HEK293 (cell line): ENCODE results near the gene PRPH.
A peak's percentile ranks its signal among the peaks of the same experiment; 100 is the strongest.

ENCODE experiments used
- SCRT1 ChIP-seq: fragments of 450-650 bp; formaldehyde crosslinking; IDR thresholded peaks from 2 replicates; pipeline ENCODE4 v1.5.1; 2016; ENCODE audit warnings: missing biosample characterization, missing genetic modification characterization, borderline replicate concordance
- ZBTB48 ChIP-seq: fragments of 450-650 bp; formaldehyde crosslinking; IDR thresholded peaks from 2 replicates; pipeline ENCODE4 v1.5.1; 2016; ENCODE audit warnings: missing biosample characterization, missing genetic modification characterization
- ZFP3 ChIP-seq: fragments of 450-650 bp; formaldehyde crosslinking; IDR thresholded peaks from 2 replicates; pipeline ENCODE4 v1.5.1; 2016; ENCODE audit warnings: low read depth, missing biosample characterization, missing genetic modification characterization
- ZNF10 ChIP-seq: fragments of 450-650 bp; formaldehyde crosslinking; IDR thresholded peaks from 2 replicates; pipeline ENCODE4 v1.5.1; 2017; ENCODE audit warnings: missing biosample characterization, missing genetic modification characterization
- ZNF121 ChIP-seq: fragments of 450-650 bp; formaldehyde crosslinking; IDR thresholded peaks from 2 replicates; pipeline ENCODE4 v1.5.1; 2016; ENCODE audit warnings: missing biosample characterization, missing genetic modification characterization
- ZNF16 ChIP-seq: fragments of 450-650 bp; formaldehyde crosslinking; IDR thresholded peaks from 2 replicates; pipeline ENCODE4 v1.5.1; 2016; ENCODE audit warnings: low read depth, missing biosample characterization, missing genetic modification characterization
- ZNF175 ChIP-seq: fragments of 450-650 bp; formaldehyde crosslinking; IDR thresholded peaks from 2 replicates; pipeline ENCODE4 v1.5.1; 2016; ENCODE audit warnings: missing biosample characterization, missing genetic modification characterization
- ZNF341 ChIP-seq: fragments of 450-650 bp; formaldehyde crosslinking; IDR thresholded peaks from 2 replicates; pipeline ENCODE4; 2016; ENCODE audit warnings: low read depth, missing biosample characterization, missing genetic modification characterization
- ZNF426 ChIP-seq: fragments of 450-650 bp; formaldehyde crosslinking; IDR thresholded peaks from 2 replicates; pipeline ENCODE4 v1.5.1; 2017; ENCODE audit warnings: missing biosample characterization, missing genetic modification characterization, mild to moderate bottlenecking, inconsistent platforms, moderate library complexity
- ZNF510 ChIP-seq: fragments of 450-650 bp; formaldehyde crosslinking; IDR thresholded peaks from 2 replicates; pipeline ENCODE4 v1.5.1; 2018; ENCODE audit warnings: mild to moderate bottlenecking, missing genetic modification characterization, missing biosample characterization; ENCODE audit not compliant: insufficient replicate concordance
- ZNF514 ChIP-seq: fragments of 450-650 bp; formaldehyde crosslinking; IDR thresholded peaks from 2 replicates; pipeline ENCODE4 v1.5.1; 2016; ENCODE audit warnings: missing biosample characterization, missing genetic modification characterization
- ZNF560 ChIP-seq: fragments of 450-650 bp; formaldehyde crosslinking; IDR thresholded peaks from 2 replicates; pipeline ENCODE4 v1.5.1; 2017; ENCODE audit warnings: missing biosample characterization, missing genetic modification characterization, borderline replicate concordance
- ZNF621 ChIP-seq: fragments of 450-650 bp; formaldehyde crosslinking; IDR thresholded peaks from 2 replicates; pipeline ENCODE4 v1.5.1; 2017; ENCODE audit warnings: missing biosample characterization, missing genetic modification characterization
- ZNF624 ChIP-seq: fragments of 450-650 bp; formaldehyde crosslinking; IDR thresholded peaks from 2 replicates; pipeline ENCODE4 v1.5.1; 2017; ENCODE audit warnings: missing biosample characterization, missing genetic modification characterization
- ZNF629 ChIP-seq: fragments of 450-650 bp; formaldehyde crosslinking; IDR thresholded peaks from 2 replicates; pipeline ENCODE4 v1.5.1; 2017; ENCODE audit warnings: missing biosample characterization, missing genetic modification characterization
- ZNF707 ChIP-seq: fragments of 450-650 bp; formaldehyde crosslinking; IDR thresholded peaks from 2 replicates; pipeline ENCODE4 v1.5.1; 2016; ENCODE audit warnings: missing biosample characterization, missing genetic modification characterization
- ZNF791 ChIP-seq: fragments of 450-650 bp; formaldehyde crosslinking; IDR thresholded peaks from 2 replicates; pipeline ENCODE4 v1.5.1; 2016; ENCODE audit warnings: missing biosample characterization, missing genetic modification characterization
- ZNF792 ChIP-seq: fragments of 450-650 bp; formaldehyde crosslinking; IDR thresholded peaks from 2 replicates; pipeline ENCODE4 v1.5.1; 2016; ENCODE audit warnings: missing biosample characterization, missing genetic modification characterization
- ZNF843 ChIP-seq: fragments of 450-650 bp; formaldehyde crosslinking; IDR thresholded peaks from 2 replicates; pipeline ENCODE4 v1.5.1; 2016; ENCODE audit warnings: missing biosample characterization, missing genetic modification characterization
- TF ChIP-seq, protein P1 (sequence below): fragments of 450-650 bp; formaldehyde crosslinking; IDR thresholded peaks from 2 replicates; pipeline ENCODE4 v1.5.1; 2016; ENCODE audit warnings: missing biosample characterization, missing genetic modification characterization
- TF ChIP-seq, protein P2 (sequence below): fragments of 450-650 bp; IDR thresholded peaks from 2 replicates; pipeline ENCODE4 v1.5.1; 2018; ENCODE audit warnings: missing biosample characterization, mild to moderate bottlenecking, missing genetic modification characterization
- TF ChIP-seq, protein P3 (sequence below): fragments of 450-650 bp; formaldehyde crosslinking; IDR thresholded peaks from 2 replicates; pipeline ENCODE4 v1.5.1; 2017; ENCODE audit warnings: missing biosample characterization, missing genetic modification characterization
- TF ChIP-seq, protein P4 (sequence below): sonication (generic); formaldehyde crosslinking; IDR thresholded peaks from 2 replicates; pipeline ENCODE4 v1.8.1; 2022; ENCODE audit warnings: mild to moderate bottlenecking, moderate library complexity, missing genetic modification reagents
- TF ChIP-seq, protein P5 (sequence below): fragments of 450-650 bp; formaldehyde crosslinking; IDR thresholded peaks from 2 replicates; pipeline ENCODE4 v1.5.1; 2016; ENCODE audit warnings: missing biosample characterization, missing genetic modification characterization, borderline replicate concordance
- TF ChIP-seq, protein P6 (sequence below): fragments of 450-650 bp; IDR thresholded peaks from 2 replicates; pipeline ENCODE4 v1.5.1; 2018; ENCODE audit warnings: missing biosample characterization, missing genetic modification characterization
- TF ChIP-seq, protein P7 (sequence below): IDR thresholded peaks from 2 replicates; pipeline ENCODE4 v1.6.1; 2011; ENCODE audit warnings: mild to moderate bottlenecking, low read depth, low read length, borderline replicate concordance
- TF ChIP-seq, protein P8 (sequence below): fragments of 450-650 bp; formaldehyde crosslinking; IDR thresholded peaks from 2 replicates; pipeline ENCODE4 v1.5.1; 2016; ENCODE audit warnings: missing biosample characterization, missing genetic modification characterization

Gene PRPH

DNA sequence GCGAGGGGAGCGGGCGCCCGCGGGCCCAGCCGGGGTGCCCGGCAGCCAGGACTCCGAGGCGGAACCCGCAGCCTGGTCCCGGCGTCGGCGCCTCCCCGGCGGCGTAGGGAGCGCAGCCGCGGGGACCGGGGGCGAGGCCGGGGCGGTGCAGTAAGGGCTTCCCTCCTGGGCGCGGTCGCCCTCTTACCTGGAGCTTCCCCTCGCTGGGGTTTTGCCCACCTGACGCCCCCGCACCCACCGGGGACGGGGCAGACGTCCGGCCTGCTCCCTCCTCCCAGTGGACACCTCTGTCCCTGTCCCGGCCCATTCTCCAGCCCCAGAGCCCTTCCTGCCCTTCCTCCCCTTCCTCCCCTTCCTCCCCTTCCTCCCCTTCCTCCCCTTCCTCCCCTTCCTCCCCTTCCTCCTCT is 30.5 kb upstream of the PRPH start (continued):
- peak; percentile 65 for TF ChIP-seq ZNF121
- TF ChIP-seq, protein P1, sequence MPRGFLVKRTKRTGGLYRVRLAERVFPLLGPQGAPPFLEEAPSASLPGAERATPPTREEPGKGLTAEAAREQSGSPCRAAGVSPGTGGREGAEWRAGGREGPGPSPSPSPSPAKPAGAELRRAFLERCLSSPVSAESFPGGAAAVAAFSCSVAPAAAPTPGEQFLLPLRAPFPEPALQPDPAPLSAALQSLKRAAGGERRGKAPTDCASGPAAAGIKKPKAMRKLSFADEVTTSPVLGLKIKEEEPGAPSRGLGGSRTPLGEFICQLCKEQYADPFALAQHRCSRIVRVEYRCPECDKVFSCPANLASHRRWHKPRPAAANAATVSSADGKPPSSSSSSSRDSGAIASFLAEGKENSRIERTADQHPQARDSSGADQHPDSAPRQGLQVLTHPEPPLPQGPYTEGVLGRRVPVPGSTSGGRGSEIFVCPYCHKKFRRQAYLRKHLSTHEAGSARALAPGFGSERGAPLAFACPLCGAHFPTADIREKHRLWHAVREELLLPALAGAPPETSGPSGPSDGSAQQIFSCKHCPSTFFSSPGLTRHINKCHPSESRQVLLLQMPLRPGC (tag by site-specific recombination), result no peak; the same call in 1 of the 2 replicates
- TF ChIP-seq, protein P2, sequence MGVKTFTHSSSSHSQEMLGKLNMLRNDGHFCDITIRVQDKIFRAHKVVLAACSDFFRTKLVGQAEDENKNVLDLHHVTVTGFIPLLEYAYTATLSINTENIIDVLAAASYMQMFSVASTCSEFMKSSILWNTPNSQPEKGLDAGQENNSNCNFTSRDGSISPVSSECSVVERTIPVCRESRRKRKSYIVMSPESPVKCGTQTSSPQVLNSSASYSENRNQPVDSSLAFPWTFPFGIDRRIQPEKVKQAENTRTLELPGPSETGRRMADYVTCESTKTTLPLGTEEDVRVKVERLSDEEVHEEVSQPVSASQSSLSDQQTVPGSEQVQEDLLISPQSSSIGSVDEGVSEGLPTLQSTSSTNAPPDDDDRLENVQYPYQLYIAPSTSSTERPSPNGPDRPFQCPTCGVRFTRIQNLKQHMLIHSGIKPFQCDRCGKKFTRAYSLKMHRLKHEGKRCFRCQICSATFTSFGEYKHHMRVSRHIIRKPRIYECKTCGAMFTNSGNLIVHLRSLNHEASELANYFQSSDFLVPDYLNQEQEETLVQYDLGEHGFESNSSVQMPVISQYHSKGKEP (tag by site-specific recombination), result no peak
- TF ChIP-seq ZNF791 (tag by site-specific recombination), result no peak
- no peak for TF ChIP-seq ZNF426
- TF ChIP-seq ZNF560 (tag by site-specific recombination), result no peak
- TF ChIP-seq ZNF10, result no peak; the same call in 1 of the 2 replicates
- 0 out of 2 replicates have a peak, but pooled peaks have one; percentile 18 for TF ChIP-seq ZNF792
- TF ChIP-seq, protein P3, sequence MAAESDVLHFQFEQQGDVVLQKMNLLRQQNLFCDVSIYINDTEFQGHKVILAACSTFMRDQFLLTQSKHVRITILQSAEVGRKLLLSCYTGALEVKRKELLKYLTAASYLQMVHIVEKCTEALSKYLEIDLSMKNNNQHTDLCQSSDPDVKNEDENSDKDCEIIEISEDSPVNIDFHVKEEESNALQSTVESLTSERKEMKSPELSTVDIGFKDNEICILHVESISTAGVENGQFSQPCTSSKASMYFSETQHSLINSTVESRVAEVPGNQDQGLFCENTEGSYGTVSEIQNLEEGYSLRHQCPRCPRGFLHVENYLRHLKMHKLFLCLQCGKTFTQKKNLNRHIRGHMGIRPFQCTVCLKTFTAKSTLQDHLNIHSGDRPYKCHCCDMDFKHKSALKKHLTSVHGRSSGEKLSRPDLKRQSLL (tag by site-specific recombination), result no peak
- TF ChIP-seq, protein P4, sequence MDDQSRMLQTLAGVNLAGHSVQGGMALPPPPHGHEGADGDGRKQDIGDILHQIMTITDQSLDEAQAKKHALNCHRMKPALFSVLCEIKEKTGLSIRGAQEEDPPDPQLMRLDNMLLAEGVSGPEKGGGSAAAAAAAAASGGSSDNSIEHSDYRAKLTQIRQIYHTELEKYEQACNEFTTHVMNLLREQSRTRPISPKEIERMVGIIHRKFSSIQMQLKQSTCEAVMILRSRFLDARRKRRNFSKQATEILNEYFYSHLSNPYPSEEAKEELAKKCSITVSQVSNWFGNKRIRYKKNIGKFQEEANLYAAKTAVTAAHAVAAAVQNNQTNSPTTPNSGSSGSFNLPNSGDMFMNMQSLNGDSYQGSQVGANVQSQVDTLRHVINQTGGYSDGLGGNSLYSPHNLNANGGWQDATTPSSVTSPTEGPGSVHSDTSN (CRISPR knock-in tag), result no peak
- TF ChIP-seq, protein P5, sequence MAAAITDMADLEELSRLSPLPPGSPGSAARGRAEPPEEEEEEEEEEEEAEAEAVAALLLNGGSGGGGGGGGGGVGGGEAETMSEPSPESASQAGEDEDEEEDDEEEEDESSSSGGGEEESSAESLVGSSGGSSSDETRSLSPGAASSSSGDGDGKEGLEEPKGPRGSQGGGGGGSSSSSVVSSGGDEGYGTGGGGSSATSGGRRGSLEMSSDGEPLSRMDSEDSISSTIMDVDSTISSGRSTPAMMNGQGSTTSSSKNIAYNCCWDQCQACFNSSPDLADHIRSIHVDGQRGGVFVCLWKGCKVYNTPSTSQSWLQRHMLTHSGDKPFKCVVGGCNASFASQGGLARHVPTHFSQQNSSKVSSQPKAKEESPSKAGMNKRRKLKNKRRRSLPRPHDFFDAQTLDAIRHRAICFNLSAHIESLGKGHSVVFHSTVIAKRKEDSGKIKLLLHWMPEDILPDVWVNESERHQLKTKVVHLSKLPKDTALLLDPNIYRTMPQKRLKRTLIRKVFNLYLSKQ, result no peak
- no peak for TF ChIP-seq ZNF707
- TF ChIP-seq, protein P6, sequence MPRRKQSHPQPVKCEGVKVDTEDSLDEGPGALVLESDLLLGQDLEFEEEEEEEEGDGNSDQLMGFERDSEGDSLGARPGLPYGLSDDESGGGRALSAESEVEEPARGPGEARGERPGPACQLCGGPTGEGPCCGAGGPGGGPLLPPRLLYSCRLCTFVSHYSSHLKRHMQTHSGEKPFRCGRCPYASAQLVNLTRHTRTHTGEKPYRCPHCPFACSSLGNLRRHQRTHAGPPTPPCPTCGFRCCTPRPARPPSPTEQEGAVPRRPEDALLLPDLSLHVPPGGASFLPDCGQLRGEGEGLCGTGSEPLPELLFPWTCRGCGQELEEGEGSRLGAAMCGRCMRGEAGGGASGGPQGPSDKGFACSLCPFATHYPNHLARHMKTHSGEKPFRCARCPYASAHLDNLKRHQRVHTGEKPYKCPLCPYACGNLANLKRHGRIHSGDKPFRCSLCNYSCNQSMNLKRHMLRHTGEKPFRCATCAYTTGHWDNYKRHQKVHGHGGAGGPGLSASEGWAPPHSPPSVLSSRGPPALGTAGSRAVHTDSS (tag by site-specific recombination), result peak; percentile 98
- no peak; the same call in 1 of the 2 replicates for TF ChIP-seq ZNF629 (tag by site-specific recombination)
- TF ChIP-seq, protein P7, sequence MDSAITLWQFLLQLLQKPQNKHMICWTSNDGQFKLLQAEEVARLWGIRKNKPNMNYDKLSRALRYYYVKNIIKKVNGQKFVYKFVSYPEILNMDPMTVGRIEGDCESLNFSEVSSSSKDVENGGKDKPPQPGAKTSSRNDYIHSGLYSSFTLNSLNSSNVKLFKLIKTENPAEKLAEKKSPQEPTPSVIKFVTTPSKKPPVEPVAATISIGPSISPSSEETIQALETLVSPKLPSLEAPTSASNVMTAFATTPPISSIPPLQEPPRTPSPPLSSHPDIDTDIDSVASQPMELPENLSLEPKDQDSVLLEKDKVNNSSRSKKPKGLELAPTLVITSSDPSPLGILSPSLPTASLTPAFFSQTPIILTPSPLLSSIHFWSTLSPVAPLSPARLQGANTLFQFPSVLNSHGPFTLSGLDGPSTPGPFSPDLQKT, result no peak
- no peak for TF ChIP-seq ZFP3 (tag by site-specific recombination)
- no peak for TF ChIP-seq ZNF16
- no peak for TF ChIP-seq SCRT1 (tag by site-specific recombination)
- TF ChIP-seq ZNF843, result peak; percentile 51; the same call in 1 of the 2 replicates
- peak; percentile 77 for TF ChIP-seq ZBTB48 (tag by site-specific recombination)
- no peak for TF ChIP-seq ZNF624 (tag by site-specific recombination)
- TF ChIP-seq, protein P8, sequence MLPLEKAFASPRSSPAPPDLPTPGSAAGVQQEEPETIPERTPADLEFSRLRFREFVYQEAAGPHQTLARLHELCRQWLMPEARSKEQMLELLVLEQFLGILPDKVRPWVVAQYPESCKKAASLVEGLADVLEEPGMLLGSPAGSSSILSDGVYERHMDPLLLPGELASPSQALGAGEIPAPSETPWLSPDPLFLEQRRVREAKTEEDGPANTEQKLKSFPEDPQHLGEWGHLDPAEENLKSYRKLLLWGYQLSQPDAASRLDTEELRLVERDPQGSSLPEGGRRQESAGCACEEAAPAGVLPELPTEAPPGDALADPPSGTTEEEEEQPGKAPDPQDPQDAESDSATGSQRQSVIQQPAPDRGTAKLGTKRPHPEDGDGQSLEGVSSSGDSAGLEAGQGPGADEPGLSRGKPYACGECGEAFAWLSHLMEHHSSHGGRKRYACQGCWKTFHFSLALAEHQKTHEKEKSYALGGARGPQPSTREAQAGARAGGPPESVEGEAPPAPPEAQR (tag by site-specific recombination), result no peak
- TF ChIP-seq ZNF514 (tag by site-specific recombination), result no peak
- TF ChIP-seq ZNF510 (tag by site-specific recombination), result no peak
- peak; percentile 79 for TF ChIP-seq ZNF341 (tag by site-specific recombination)
- no peak for TF ChIP-seq ZNF621 (tag by site-specific recombination)
- no peak for TF ChIP-seq ZNF175 (tag by site-specific recombination)
